Gastrocnemius medialis (tissue), 4 donors: ENCODE data around the gene SLC43A2.

Experiments used
- POLR2A ChIP-seq, 2 donors: fragments of 450-650 bp; IDR thresholded peaks; one replicate each; pipeline ENCODE4 v1.6.1; 2017; ENCODE audit warnings: antibody characterized with exemption in 2 of 2, mild to moderate bottlenecking in 2 of 2, moderate library complexity in 2 of 2
- TF ChIP-seq, protein P1 (sequence below), 5 experiments: fragments of 450-650 bp in 3 of 5; fragments of 200-600 bp in 2 of 5; sonication (generic) in 2 of 5; IDR thresholded peaks in 4 of 5; conservative IDR thresholded peaks in 1 of 5; 1 replicate in 4 of 5; 2 replicates in 1 of 5; pipeline ENCODE4 v1.5.1; 2016 to 2019; ENCODE audit warnings: antibody characterized with exemption in 5 of 5, mild to moderate bottlenecking in 3 of 5, moderate library complexity in 3 of 5

DNA sequence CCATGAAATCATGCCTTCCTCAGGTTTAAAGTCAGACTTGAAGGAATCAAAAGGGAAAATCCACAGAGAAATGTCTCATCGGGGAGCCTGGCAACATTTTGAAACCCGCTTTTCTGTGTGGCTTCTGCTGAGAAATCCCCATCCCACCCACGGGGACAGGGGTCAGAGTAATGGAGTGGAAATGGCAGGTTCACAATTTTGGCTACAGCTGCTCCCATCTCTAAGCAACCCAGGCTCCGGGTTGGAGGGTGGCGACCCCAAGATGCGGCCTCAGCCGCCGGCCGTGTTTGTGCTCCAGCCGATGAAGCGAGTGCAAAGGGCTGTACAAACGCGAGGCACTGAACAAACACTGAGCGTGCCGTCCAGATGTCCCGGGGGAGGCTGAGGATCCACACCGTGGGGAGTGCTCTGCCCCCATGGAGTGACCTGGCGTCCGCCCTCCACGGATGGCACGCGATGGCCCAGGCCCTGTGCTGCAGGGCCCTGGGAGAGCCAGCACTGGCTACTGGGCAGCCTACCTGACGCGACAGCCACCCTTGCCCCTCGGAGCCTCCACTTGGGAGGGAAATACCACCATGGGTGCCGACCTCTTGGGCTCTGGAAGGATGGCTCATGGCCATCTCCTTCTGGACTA lies 22.2 kb downstream of the SLC43A2 start:
- TF ChIP-seq POLR2A (IDR thresholded peaks at IDR 0.05): no peak
- TF ChIP-seq, protein P1, sequence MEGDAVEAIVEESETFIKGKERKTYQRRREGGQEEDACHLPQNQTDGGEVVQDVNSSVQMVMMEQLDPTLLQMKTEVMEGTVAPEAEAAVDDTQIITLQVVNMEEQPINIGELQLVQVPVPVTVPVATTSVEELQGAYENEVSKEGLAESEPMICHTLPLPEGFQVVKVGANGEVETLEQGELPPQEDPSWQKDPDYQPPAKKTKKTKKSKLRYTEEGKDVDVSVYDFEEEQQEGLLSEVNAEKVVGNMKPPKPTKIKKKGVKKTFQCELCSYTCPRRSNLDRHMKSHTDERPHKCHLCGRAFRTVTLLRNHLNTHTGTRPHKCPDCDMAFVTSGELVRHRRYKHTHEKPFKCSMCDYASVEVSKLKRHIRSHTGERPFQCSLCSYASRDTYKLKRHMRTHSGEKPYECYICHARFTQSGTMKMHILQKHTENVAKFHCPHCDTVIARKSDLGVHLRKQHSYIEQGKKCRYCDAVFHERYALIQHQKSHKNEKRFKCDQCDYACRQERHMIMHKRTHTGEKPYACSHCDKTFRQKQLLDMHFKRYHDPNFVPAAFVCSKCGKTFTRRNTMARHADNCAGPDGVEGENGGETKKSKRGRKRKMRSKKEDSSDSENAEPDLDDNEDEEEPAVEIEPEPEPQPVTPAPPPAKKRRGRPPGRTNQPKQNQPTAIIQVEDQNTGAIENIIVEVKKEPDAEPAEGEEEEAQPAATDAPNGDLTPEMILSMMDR (IDR thresholded peaks at IDR 0.05 in 4 of 5, conservative IDR thresholded peaks at IDR 0.05 in 1 of 5): no peak
